RKO (cell line): Measurements from ENCODE around the gene CARD9.
A peak's percentile ranks its signal among the peaks of the same experiment; 100 is the strongest.
"Not testable (repeated sequence)": the region's sequence is repeated elsewhere in the genome, so short reads cannot be mapped to it uniquely, and the experiment has no call there.

Source experiments
- DNase-seq: peaks from one replicate; pipeline ENCODE4 v3.0.0-alpha.2; 2016; ENCODE audit warnings: low spot score

The CARD9 gene

GRCh38 chr9:136363949-136364748 is 9.3 kb downstream of the CARD9 start:
- no peak for DNase-seq

- DNase-seq, result peak; percentile 96
Observed at GRCh38 chr9:136363106-136363948, 10.1 kb downstream of the CARD9 start, which contains the start of gene DNLZ. Gene DNLZ, minus strand, starts transcription at chr9:136363744. Its CDS starts 30 bp downstream, at chr9:136363714.

- DNase-seq, result no peak
Observed at GRCh38 chr9:136362450-136362784, 11.1 kb downstream of the CARD9 start.

GRCh38 chr9:136361754-136362449 is 11.6 kb downstream of the CARD9 start:
- no peak for DNase-seq

GRCh38 chr9:136361047-136361753 is 12.3 kb downstream of the CARD9 start:
- no peak for DNase-seq

GRCh38 chr9:136359774-136360718 is 13.4 kb downstream of the CARD9 start:
- DNase-seq, result no peak

- no peak for DNase-seq
Observed at GRCh38 chr9:136358888-136359287, 14.6 kb downstream of the CARD9 start.

- no peak for DNase-seq
Observed at GRCh38 chr9:136358016-136358415, 15.5 kb downstream of the CARD9 start.

GRCh38 chr9:136357202-136357725 is 16.2 kb downstream of the CARD9 start:
- no peak for DNase-seq

GRCh38 chr9:136355616-136356557 is 17.6 kb downstream of the CARD9 start:
- DNase-seq, result no peak

- DNase-seq, result peak; percentile 45
Observed at GRCh38 chr9:136354592-136355085, 18.8 kb downstream of the CARD9 start.

- no peak for DNase-seq
Observed at GRCh38 chr9:136353757-136354488, 19.5 kb downstream of the CARD9 start.

- no peak for DNase-seq
Observed at GRCh38 chr9:136353088-136353487, 20.4 kb downstream of the CARD9 start.

- DNase-seq, result no peak
Observed at GRCh38 chr9:136352682-136353081, 20.8 kb downstream of the CARD9 start.

GRCh38 chr9:136351868-136352267 is 21.6 kb downstream of the CARD9 start:
- not testable (repeated sequence) for DNase-seq

- DNase-seq, result no peak
Observed at GRCh38 chr9:136351252-136351800, 22.1 kb downstream of the CARD9 start.

GRCh38 chr9:136349546-136349945 is 23.9 kb downstream of the CARD9 start:
- no peak for DNase-seq

- DNase-seq, result no peak
Observed at GRCh38 chr9:136348691-136349090, 24.8 kb downstream of the CARD9 start.
